A549 (cell line): ENCODE measurements around the gene GRM7. TPM values are rescaled to one million over a fixed set of nuclear protein-coding genes. Genes with fewer than 3 reads are reported as not detected.

ENCODE experiments used
- ATAC-seq, 2 experiments: fragments of 200-7000 bp in 1 of 2; fragments of >200 bp in 1 of 2; cut with Nextera tagmentation in 1 of 2; cut with Tn5 transposase in 1 of 2; 3 replicates each; pipeline versions ENCODE4 v1.8.0 to v1.9.1; 2018 to 2020; ENCODE audit warnings: mild to moderate bottlenecking in 1 of 2, moderate library complexity in 1 of 2
- CTCF ChIA-PET: fragments of 300-600 bp; sonication (Branson Sonifier 250); formaldehyde crosslinking; extraction: SDS; loops from one replicate; lab custom pipeline; 2021; ENCODE audit warnings: antibody characterized with exemption, inconsistent platforms; lab: Yijun Ruan, JAX
- POLR2A ChIA-PET: fragments of 350-600 bp; formaldehyde crosslinking; extraction: SDS; loops from one replicate; lab custom pipeline; 2021; ENCODE audit warnings: antibody characterized with exemption, inconsistent platforms; lab: Yijun Ruan, JAX
- DNase-seq, 2 experiments: peaks; one replicate each; pipeline versions ENCODE4 v3.0.0 to v3.0.0-alpha.2; 2011 to 2016; ENCODE audit warnings: low read depth in 1 of 2, low spot score in 1 of 2
- FAIRE-seq: peaks from 2 replicates; lab custom pipeline; 2011; peaks lifted over from hg19 to GRCh38; lab: Jason Lieb, UNC
- H3K27ac ChIP-seq, 2 experiments: fragments of >200 bp; sonication (Bioruptor Twin); formaldehyde crosslinking; 3 replicates each; pipeline ENCODE4 v1.5.1; 2016 to 2017
- H3K4me1 ChIP-seq: fragments of >200 bp; sonication (Bioruptor Twin); formaldehyde crosslinking; 3 replicates; pipeline ENCODE4 v1.6.1; 2016
- H3K4me2 ChIP-seq: fragments of >200 bp; sonication (Bioruptor Twin); formaldehyde crosslinking; 3 replicates; pipeline ENCODE4 v1.6.1; 2016
- H3K4me3 ChIP-seq: fragments of >200 bp; sonication (Bioruptor Twin); formaldehyde crosslinking; 3 replicates; pipeline ENCODE4 v1.5.1; 2016
- H3K9me3 ChIP-seq: fragments of >200 bp; sonication (Bioruptor Twin); formaldehyde crosslinking; 3 replicates; pipeline ENCODE4 v1.6.1; 2016
- CBX2 ChIP-seq: fragments of 200-600 bp; sonication (generic); IDR thresholded peaks from 2 replicates; pipeline ENCODE4 v1.6.1; 2016; ENCODE audit warnings: low read depth, mild to moderate bottlenecking, borderline replicate concordance
- CHD4 ChIP-seq: fragments of 200-600 bp; sonication (generic); IDR thresholded peaks from 2 replicates; pipeline ENCODE4 v1.6.1; 2016; ENCODE audit warnings: antibody characterized with exemption, mild to moderate bottlenecking, borderline replicate concordance
- E2F6 ChIP-seq: IDR thresholded peaks from 2 replicates; pipeline ENCODE4 v1.6.1; 2012; ENCODE audit warnings: low read depth, borderline replicate concordance
- EHF ChIP-seq: fragments of 250-450 bp; sonication (Bioruptor Pico); IDR thresholded peaks from 2 replicates; pipeline ENCODE4 v1.5.0; 2020; ENCODE audit warnings: mild to moderate bottlenecking
- EHMT2 ChIP-seq: fragments of 200-600 bp; sonication (generic); IDR thresholded peaks from 2 replicates; pipeline ENCODE4 v1.6.1; 2016; ENCODE audit warnings: antibody characterized with exemption, low read depth, mild to moderate bottlenecking, moderate library complexity
- ESRRA ChIP-seq: fragments of 150-350 bp; IDR thresholded peaks from 2 replicates; pipeline ENCODE4 v1.6.1; 2014; ENCODE audit warnings: mild to moderate bottlenecking, low read length, borderline replicate concordance
- FOSB ChIP-seq: fragments of 250-450 bp; sonication (Bioruptor Pico); IDR thresholded peaks from 2 replicates; pipeline ENCODE4 v1.5.0; 2020; ENCODE audit warnings: mild to moderate bottlenecking, moderate library complexity
- FOSL2 ChIP-seq, 2 experiments: fragments of 450-650 bp in 1 of 2; fragments of >200 bp in 1 of 2; sonication (Bioruptor Twin) in 1 of 2; formaldehyde crosslinking; IDR thresholded peaks; 2 replicates each; pipeline versions ENCODE4 v1.5.0 to v1.6.1; 2016 to 2020; ENCODE audit warnings: mild to moderate bottlenecking in 1 of 2, moderate library complexity in 1 of 2
- GATA3 ChIP-seq: IDR thresholded peaks from 2 replicates; pipeline ENCODE4 v1.6.1; 2012; ENCODE audit warnings: borderline replicate concordance
- HDAC2 ChIP-seq: fragments of 200-600 bp; sonication (generic); IDR thresholded peaks from 2 replicates; pipeline ENCODE4 v1.6.1; 2016
- HEYL ChIP-seq: fragments of 250-450 bp; sonication (Bioruptor Pico); IDR thresholded peaks from 2 replicates; pipeline ENCODE4 v1.8.0; 2021; ENCODE audit warnings: mild to moderate bottlenecking, moderate library complexity
- HMGXB4 ChIP-seq: fragments of 250-450 bp; sonication (Bioruptor Pico); IDR thresholded peaks from 2 replicates; pipeline ENCODE4 v1.5.0; 2021; ENCODE audit warnings: mild to moderate bottlenecking, moderate library complexity, borderline replicate concordance
- HOXA7 ChIP-seq: fragments of 250-450 bp; sonication (Bioruptor Pico); IDR thresholded peaks from 2 replicates; pipeline ENCODE4 v1.5.0; 2020; ENCODE audit warnings: mild to moderate bottlenecking, moderate library complexity
- KDM1A ChIP-seq: fragments of 200-600 bp; sonication (generic); IDR thresholded peaks from 2 replicates; pipeline ENCODE4 v1.6.1; 2016; ENCODE audit warnings: low read depth, mild to moderate bottlenecking
- KDM5A ChIP-seq: fragments of 200-600 bp; sonication (generic); IDR thresholded peaks from 2 replicates; pipeline ENCODE4 v1.6.1; 2016; ENCODE audit warnings: antibody characterized with exemption, mild to moderate bottlenecking
- MAFK ChIP-seq: fragments of 450-650 bp; IDR thresholded peaks from 2 replicates; pipeline ENCODE4 v1.6.1; 2014; ENCODE audit not compliant: partially characterized antibody
- MAX ChIP-seq: IDR thresholded peaks from 2 replicates; pipeline ENCODE4 v1.6.1; 2012
- MYC ChIP-seq: IDR thresholded peaks from 2 replicates; pipeline ENCODE4 v1.6.1; 2012; ENCODE audit warnings: mild to moderate bottlenecking, inconsistent platforms, low read length, improper control_type of control experiment, borderline replicate concordance
- NPAS2 ChIP-seq: fragments of 250-450 bp; sonication (Bioruptor Pico); IDR thresholded peaks from 2 replicates; pipeline ENCODE4 v1.8.0; 2022; ENCODE audit warnings: mild to moderate bottlenecking, moderate library complexity, borderline replicate concordance
- NR3C1 ChIP-seq: fragments of >200 bp; sonication (Bioruptor Twin); formaldehyde crosslinking; IDR thresholded peaks from 3 replicates; pipeline ENCODE4 v1.6.1; 2017
- PBX3 ChIP-seq: IDR thresholded peaks from 2 replicates; pipeline ENCODE4 v1.6.1; 2012
- PHF8 ChIP-seq: fragments of 200-600 bp; sonication (generic); IDR thresholded peaks from 2 replicates; pipeline ENCODE4 v1.6.1; 2016; ENCODE audit warnings: low read depth, mild to moderate bottlenecking, antibody characterized with exemption, moderate library complexity, borderline replicate concordance
- POLR2A ChIP-seq: IDR thresholded peaks from 2 replicates; pipeline ENCODE4 v1.6.1; 2012; ENCODE audit warnings: mild to moderate bottlenecking, low read length
- RAD21 ChIP-seq, 2 experiments: fragments of >200 bp in 1 of 2; sonication (Bioruptor Twin) in 1 of 2; formaldehyde crosslinking in 1 of 2; IDR thresholded peaks in 1 of 2; conservative IDR thresholded peaks in 1 of 2; 2 replicates in 1 of 2; 3 replicates in 1 of 2; pipeline ENCODE4 v1.6.1; 2012 to 2018; ENCODE audit warnings: inconsistent platforms in 1 of 2
- RCOR1 ChIP-seq: fragments of 150-350 bp; IDR thresholded peaks from 2 replicates; pipeline ENCODE4 v1.6.1; 2014; ENCODE audit warnings: antibody characterized with exemption, low read length, low read depth
- SREBF2 ChIP-seq: fragments of 450-650 bp; IDR thresholded peaks from 2 replicates; pipeline ENCODE4 v1.6.1; 2014; ENCODE audit warnings: mild to moderate bottlenecking, moderate library complexity
- TP53 ChIP-seq: fragments of 250-450 bp; sonication (Bioruptor Pico); IDR thresholded peaks from 2 replicates; pipeline ENCODE4 v1.5.0; 2021; ENCODE audit warnings: mild to moderate bottlenecking, moderate library complexity
- ZFP36 ChIP-seq: fragments of 450-650 bp; IDR thresholded peaks from 2 replicates; pipeline ENCODE4 v1.6.1; 2014; ENCODE audit warnings: borderline replicate concordance; ENCODE audit not compliant: partially characterized antibody
- WGBS: methylation state at CpG from one replicate; pipeline ENCODE4 v1.1.6; 2017; ENCODE audit errors: missing lambda C conversion rate; 5-methylcytosine and 5-hydroxymethylcytosine counted together
- polyA plus RNA-seq, 4 experiments: library from polyadenylated mRNA; depleted of rRNA in 3 of 4; stranded (reverse); fragments of >200 nt; fragmentation: RNase III in 1 of 4; extraction: RNeasy Plus Mini Kit Qiagen cat#74134 plus additional on column Dnase treatment in 1 of 4; gene quantifications; 2 replicates in 3 of 4; 3 replicates in 1 of 4; pipeline ENCODE4 v1.2.3, GENCODE V29; 2011 to 2017

The GRM7 gene
- polyA plus RNA-seq, 2 of the 4 experiments (the other 2 are of a cell fraction): not detected

- no peak overlapping the region for H3K27ac ChIP-seq
- H3K4me3 ChIP-seq: no peak overlapping the region
- WGBS: 8% methylated on average over 4 of the region's 4 CpGs
- H3K4me2 ChIP-seq: no peak overlapping the region
- DNase-seq (no peak), FAIRE-seq (no peak), ATAC-seq (no peak)
- TF ChIP-seq RCOR1 (no peak), HDAC2 (no peak), POLR2A (no peak), KDM5A (no peak), HEYL (CRISPR knock-in tag) (no peak), NR3C1 (no peak), FOSL2 (IDR thresholded peaks at IDR 0.05) (no peak), FOSL2 (CRISPR knock-in tag; IDR thresholded peaks at IDR 0.05) (no peak), MAFK (no peak), NPAS2 (CRISPR knock-in tag) (no peak), E2F6 (no peak), EHMT2 (no peak), GATA3 (no peak), ZFP36 (no peak), EHF (CRISPR knock-in tag) (no peak)
- CTCF ChIA-PET: no interaction called here
- POLR2A ChIA-PET: no interaction called here
- H3K4me1 ChIP-seq: no peaks in the 10 kb centered on the region
- no peaks in the 10 kb centered on the region for H3K9me3 ChIP-seq
These were observed 549.9 kb downstream of the GRM7 start for GRCh38 chr3:7410782-7411181.

GRCh38 chr3:7421065-7421464 is 560.1 kb downstream of the GRM7 start:
- WGBS: 3% methylated on average over 1 of the region's 1 CpG
- no peak for ATAC-seq
- Histone ChIP-seq H3K4me2 (no peak overlapping the region), H3K4me3 (no peak overlapping the region), H3K27ac (no peak overlapping the region)
- ChIA-PET POLR2A (no interaction called here), CTCF (no interaction called here)
- no peak for FAIRE-seq
- no peak for DNase-seq
- TF ChIP-seq HDAC2: no peak
- TF ChIP-seq RCOR1: no peak
- no peak for TF ChIP-seq ZFP36
- TF ChIP-seq FOSL2 (IDR thresholded peaks at IDR 0.05): no peak
- no peak for TF ChIP-seq FOSL2 (CRISPR knock-in tag; IDR thresholded peaks at IDR 0.05)
- no peak for TF ChIP-seq HEYL (CRISPR knock-in tag)
- TF ChIP-seq SREBF2: no peak
- TF ChIP-seq MYC: no peak
- no peak for TF ChIP-seq FOSB (CRISPR knock-in tag)
- no peak for TF ChIP-seq RAD21 (conservative IDR thresholded peaks at IDR 0.05 in 1 of 2, IDR thresholded peaks at IDR 0.05 in 1 of 2)
- no peak for TF ChIP-seq CHD4
- no peak for TF ChIP-seq CBX2
- TF ChIP-seq KDM1A: no peak
- no peak for TF ChIP-seq PHF8
- no peak for TF ChIP-seq GATA3
- TF ChIP-seq ESRRA: no peak
- TF ChIP-seq TP53 (CRISPR knock-in tag): no peak
- TF ChIP-seq PBX3: no peak
- TF ChIP-seq HMGXB4 (CRISPR knock-in tag): no peak
- TF ChIP-seq MAX: no peak
- TF ChIP-seq HOXA7 (CRISPR knock-in tag): no peak
- TF ChIP-seq, all 56 proteins: peak for 0
- Histone ChIP-seq H3K4me1 (no peaks in the 10 kb centered on the region), H3K9me3 (no peaks in the 10 kb centered on the region)
